ENCODE data around the gene MAOB. TPM values are rescaled to one million over a fixed set of nuclear protein-coding genes. Genes with fewer than 3 reads are reported as not detected.

Gene MAOB
- total RNA-seq, 1 donor from 2014 or later: not detected

GRCh38 chrX:43860646-43861370, 21.4 kb downstream of the MAOB start:
- DNase-seq (ENCODE audit: low read depth in 2 of 2): peak; percentile 83 to 85

- no peak for DNase-seq (ENCODE audit: low read depth in 2 of 2)
These were observed 28.9 kb downstream of the MAOB start for GRCh38 chrX:43853225-43853828.

- DNase-seq (ENCODE audit: low read depth in 2 of 2): no peak
These were observed 31.6 kb downstream of the MAOB start for GRCh38 chrX:43850629-43851028.

GRCh38 chrX:43849173-43849572, 33.1 kb downstream of the MAOB start:
- no peak for DNase-seq (ENCODE audit: low read depth in 2 of 2)

GRCh38 chrX:43847352-43847751, 34.9 kb downstream of the MAOB start:
- DNase-seq (ENCODE audit: low read depth in 2 of 2): no peak

GRCh38 chrX:43846558-43846957, 35.7 kb downstream of the MAOB start:
- no peak for DNase-seq (ENCODE audit: low read depth in 2 of 2)

GRCh38 chrX:43845776-43846175, 36.5 kb downstream of the MAOB start:
- no peak for DNase-seq (ENCODE audit: low read depth in 2 of 2)

GRCh38 chrX:43840265-43840664, 42.0 kb downstream of the MAOB start:
- no peak for DNase-seq (ENCODE audit: low read depth in 2 of 2)

- peak; percentile 26 to 30 for DNase-seq (ENCODE audit: low read depth in 2 of 2)
These were observed 45.6 kb downstream of the MAOB start for GRCh38 chrX:43836435-43837184.

- DNase-seq (ENCODE audit: low read depth in 2 of 2): no peak
These were observed 46.7 kb downstream of the MAOB start for GRCh38 chrX:43835559-43835958.

GRCh38 chrX:43827791-43828190, 54.5 kb downstream of the MAOB start:
- DNase-seq (ENCODE audit: low read depth in 2 of 2): no peak

GRCh38 chrX:43822014-43822413, 60.2 kb downstream of the MAOB start:
- DNase-seq (ENCODE audit: low read depth in 2 of 2): no peak

GRCh38 chrX:43817444-43817843, 64.8 kb downstream of the MAOB start:
- no peak for DNase-seq (ENCODE audit: low read depth in 2 of 2)

GRCh38 chrX:43815209-43815608, 67.0 kb downstream of the MAOB start:
- DNase-seq (ENCODE audit: low read depth in 2 of 2): no peak

- DNase-seq (ENCODE audit: low read depth in 2 of 2): peak in 1 of 2 donors; percentile 3
These were observed 68.4 kb downstream of the MAOB start for GRCh38 chrX:43813898-43814297.

GRCh38 chrX:43813319-43813718, 68.9 kb downstream of the MAOB start:
- DNase-seq (ENCODE audit: low read depth in 2 of 2): no peak

- no peak for DNase-seq (ENCODE audit: low read depth in 2 of 2)
These were observed 72.8 kb downstream of the MAOB start for GRCh38 chrX:43809463-43809862.

- DNase-seq (ENCODE audit: low read depth in 2 of 2): no peak
These were observed 74.0 kb downstream of the MAOB start for GRCh38 chrX:43808231-43808630.

GRCh38 chrX:43805579-43805978, 76.7 kb downstream of the MAOB start:
- DNase-seq (ENCODE audit: low read depth in 2 of 2): no peak

GRCh38 chrX:43804021-43804420, 78.2 kb downstream of the MAOB start:
- no peak for DNase-seq (ENCODE audit: low read depth in 2 of 2)

- DNase-seq (ENCODE audit: low read depth in 2 of 2): no peak
These were observed 96.2 kb downstream of the MAOB start for GRCh38 chrX:43785930-43786591.

GRCh38 chrX:43758044-43758443, 124.2 kb downstream of the MAOB start:
- no peak for DNase-seq (ENCODE audit: low read depth in 2 of 2)

Measured in dermis microvascular lymphatic vessel endothelial cell (primary cell).